ENCODE results near the gene TRIO.

The TRIO gene

GRCh38 chr5:14491015-14491915 lies 348.1 kb downstream of the TRIO start:
- TF ChIP-seq CTCF (IDR thresholded peaks at IDR 0.05; ENCODE audit: low read depth, low read length): no peak
- no peak for DNase-seq (ENCODE audit: extremely low read depth, low read depth)

GRCh38 chr5:14492331-14492964 lies 349.3 kb downstream of the TRIO start:
- no peak for DNase-seq (ENCODE audit: extremely low read depth, low read depth)
- TF ChIP-seq CTCF (IDR thresholded peaks at IDR 0.05; ENCODE audit: low read depth, low read length): no peak

- no peak for TF ChIP-seq CTCF (IDR thresholded peaks at IDR 0.05; ENCODE audit: low read depth, low read length)
Observed at GRCh38 chr5:14495301-14495700, 352.2 kb downstream of the TRIO start.

DNA sequence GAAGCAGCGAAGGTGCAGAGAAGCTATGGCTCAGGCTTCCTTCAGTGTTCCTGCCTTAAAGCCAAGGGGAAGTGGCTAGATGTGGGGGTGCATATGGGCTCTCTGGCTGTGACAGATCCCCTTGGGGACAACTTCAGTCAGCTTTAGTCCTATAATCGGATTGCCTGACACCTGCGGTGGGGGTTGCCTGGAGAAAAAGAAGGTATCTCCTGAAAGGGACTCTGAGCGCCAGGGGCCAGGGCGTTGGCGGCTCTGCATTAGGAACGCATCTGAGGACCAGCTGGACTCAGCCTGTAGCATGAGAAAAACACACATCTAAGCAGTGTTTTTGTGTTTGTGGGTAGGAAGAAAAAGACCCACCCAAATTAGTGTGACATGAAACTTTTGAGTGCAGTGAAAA lies 354.2 kb downstream of the TRIO start:
- no peak for TF ChIP-seq CTCF (IDR thresholded peaks at IDR 0.05; ENCODE audit: low read depth, low read length)
- no peak for DNase-seq (ENCODE audit: extremely low read depth, low read depth)

More at GRCh38 chr5:14495301-14495700, 352.2 kb downstream of the TRIO start:
- no peak for DNase-seq (ENCODE audit: extremely low read depth, low read depth)

DNA sequence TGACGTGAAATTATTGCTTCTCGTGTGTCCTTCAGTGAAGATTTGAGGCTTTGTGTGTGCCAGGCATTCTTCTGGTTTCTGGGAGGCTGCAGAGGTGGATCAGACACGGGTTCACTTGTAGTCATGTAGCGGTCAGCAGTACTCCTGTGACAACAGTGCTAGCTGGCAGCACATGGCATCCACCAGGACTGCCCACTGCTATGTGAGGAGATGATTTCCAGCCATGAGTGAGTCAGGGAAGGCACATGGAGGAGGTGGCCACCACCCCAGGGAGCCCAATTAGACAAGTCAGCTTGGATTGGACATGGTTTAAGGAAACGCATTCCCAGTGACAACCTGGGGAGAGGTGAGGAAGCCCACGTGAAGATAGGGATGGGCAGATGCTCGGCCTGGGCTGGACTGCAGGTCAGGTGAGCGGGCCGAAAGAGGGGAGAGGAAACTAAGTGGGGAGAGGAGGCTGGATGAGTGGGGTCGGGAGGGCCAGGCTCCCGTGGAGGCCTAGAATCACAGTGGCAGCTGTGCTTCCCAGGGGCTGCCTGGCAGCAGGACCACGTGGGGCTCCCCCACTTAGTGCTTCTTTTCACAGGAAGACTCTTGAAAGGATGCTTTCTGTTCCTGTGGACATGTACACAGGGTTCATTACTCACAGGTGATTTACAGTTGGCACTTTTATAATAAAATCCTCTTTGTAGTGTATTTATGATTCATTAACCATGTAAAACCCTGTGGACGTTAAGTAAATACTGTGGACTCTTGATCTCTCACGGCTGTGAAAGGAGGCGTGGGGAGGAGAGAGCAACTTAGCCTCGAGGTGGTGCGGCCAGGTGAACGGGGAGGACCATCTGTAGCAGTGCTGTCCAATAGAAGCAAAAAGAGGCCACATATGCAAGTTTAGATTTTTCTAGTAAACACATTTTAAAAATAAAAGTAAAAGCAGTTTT lies 358.5 kb downstream of the TRIO start:
- no peak for TF ChIP-seq CTCF (IDR thresholded peaks at IDR 0.05; ENCODE audit: low read depth, low read length)
- no peak for DNase-seq (ENCODE audit: extremely low read depth, low read depth)

DNA sequence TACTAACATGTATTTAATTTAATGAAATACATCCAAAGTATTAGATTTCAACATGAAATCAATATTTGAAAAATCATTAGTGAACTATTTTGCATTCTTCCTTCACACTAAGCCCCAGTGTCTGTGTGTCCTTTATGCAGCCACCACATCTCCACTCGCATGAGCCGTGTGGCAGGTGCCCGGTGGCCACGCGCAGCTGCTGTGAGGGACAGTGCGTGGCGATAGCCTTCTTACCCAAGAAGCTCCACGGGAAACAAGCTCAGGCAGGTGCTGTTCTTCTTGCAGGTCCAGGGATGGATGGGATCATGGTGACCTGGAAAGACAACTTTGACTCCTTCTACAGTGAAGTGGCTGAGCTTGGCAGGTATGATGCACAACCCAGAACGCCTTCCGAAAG lies 359.1 kb downstream of the TRIO start:
- TF ChIP-seq CTCF (IDR thresholded peaks at IDR 0.05; ENCODE audit: low read depth, low read length): no peak
- DNase-seq (ENCODE audit: extremely low read depth, low read depth): no peak

All from AG09319 (cell line).